HG02642 (cell line): Measurements from ENCODE around the gene DENND4B.
"Not testable (repeated sequence)": the region's sequence is repeated elsewhere in the genome, so short reads cannot be mapped to it uniquely, and the experiment has no call there.

Experiments used
- ATAC-seq: cut with Tn5 transposase; IDR thresholded peaks from one replicate; pipeline ENCODE4 v1.9.1; 2021; ENCODE audit warnings: mild to moderate bottlenecking; ENCODE audit not compliant: unreplicated experiment, poor library complexity

DENND4B gene, protein sequence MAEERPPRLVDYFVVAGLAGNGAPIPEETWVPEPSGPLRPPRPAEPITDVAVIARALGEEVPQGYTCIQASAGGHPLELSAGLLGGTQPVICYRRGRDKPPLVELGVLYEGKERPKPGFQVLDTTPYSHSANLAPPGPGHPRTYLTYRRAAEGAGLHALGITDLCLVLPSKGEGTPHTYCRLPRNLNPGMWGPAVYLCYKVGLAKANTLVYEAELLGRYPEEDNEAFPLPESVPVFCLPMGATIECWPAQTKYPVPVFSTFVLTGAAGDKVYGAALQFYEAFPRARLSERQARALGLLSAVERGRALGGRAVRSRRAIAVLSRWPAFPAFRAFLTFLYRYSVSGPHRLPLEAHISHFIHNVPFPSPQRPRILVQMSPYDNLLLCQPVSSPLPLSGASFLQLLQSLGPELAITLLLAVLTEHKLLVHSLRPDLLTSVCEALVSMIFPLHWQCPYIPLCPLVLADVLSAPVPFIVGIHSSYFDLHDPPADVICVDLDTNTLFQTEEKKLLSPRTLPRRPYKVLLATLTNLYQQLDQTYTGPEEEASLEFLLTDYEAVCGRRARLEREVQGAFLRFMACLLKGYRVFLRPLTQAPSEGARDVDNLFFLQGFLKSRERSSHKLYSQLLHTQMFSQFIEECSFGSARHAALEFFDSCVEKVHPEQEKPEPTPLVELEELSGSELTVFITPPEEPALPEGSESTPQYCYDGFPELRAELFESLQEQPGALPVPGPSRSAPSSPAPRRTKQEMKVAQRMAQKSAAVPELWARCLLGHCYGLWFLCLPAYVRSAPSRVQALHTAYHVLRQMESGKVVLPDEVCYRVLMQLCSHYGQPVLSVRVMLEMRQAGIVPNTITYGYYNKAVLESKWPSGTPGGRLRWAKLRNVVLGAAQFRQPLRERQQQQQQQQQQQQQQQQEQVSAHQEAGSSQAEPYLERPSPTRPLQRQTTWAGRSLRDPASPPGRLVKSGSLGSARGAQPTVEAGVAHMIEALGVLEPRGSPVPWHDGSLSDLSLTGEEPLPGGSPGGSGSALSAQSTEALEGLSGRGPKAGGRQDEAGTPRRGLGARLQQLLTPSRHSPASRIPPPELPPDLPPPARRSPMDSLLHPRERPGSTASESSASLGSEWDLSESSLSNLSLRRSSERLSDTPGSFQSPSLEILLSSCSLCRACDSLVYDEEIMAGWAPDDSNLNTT (N-terminal part only)

DNA sequence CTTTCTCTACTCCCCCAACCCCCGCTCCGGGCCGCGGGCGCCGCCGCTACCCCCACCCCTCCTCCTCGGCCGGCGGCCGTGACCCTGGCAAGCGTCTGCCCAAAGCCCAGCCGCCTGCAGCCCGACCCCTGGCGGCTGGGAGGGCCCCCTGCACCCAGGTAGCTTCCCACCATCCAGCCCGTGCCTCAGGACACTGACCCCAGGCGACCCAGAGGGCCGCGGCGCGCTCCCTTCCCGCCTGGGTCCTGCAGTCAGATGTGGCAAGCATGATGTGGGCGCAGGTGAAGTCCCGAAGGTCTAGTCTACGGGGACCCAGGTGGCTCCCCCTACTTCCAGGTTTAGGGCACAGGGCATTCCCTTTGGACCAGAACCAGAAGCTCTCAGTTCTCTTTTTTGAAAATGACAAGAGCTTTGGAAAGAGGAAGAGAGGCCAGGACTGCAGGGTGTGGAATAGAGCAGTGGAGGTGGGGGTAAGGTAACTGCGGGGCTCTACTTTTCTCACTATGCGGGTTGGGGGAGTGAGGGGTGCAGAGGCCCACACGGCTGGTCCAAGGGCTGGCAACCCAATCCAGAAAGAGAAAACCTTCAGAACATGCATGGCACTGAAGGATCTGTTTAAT lies at the start of gene DENND4B:
Gene DENND4B, minus strand, starts transcription at position 97 of the 620 bp plus-strand sequence. CDS start 2,344 bp downstream, outside the sequence.
- ATAC-seq, result peak; percentile 72

DNA sequence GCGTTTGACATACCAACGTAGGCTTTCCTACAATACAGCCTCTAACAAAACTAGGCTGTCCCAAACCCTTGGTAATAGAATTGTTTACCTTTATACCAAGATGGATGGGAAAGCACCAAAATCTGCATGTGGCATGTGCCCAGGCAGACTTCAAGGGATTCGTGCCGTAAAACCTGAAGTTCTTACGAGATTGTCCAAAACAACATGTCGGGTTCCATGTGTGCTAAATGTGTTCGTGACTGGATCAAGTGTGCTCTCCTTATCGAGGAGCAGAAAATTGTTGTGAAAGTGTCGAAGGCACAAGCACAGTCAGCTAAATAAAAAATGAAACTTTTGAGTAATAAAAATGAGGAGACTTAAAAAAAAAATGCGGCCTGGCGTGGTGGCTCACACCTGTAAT lies 49.1 kb upstream of the DENND4B start:
- no peak for ATAC-seq

DNA sequence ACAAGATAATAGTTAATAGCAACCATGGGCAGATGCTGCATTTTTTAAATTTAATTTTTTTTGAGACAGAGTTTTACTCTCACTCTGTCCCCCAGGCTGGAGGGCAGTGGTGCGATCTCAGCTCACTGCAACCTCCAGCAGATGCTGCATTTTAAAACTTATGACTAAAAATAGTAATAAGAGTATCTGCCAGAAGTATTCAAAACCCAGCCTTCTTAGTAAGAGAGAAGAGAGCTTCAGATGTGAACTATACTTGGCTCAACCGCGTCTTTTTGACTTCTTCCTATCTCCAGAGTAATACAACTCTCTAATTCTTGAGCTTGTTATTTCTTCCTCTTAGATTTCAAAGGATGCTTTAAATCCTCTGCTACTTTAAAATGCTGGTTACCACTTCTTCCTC lies 48.7 kb upstream of the DENND4B start:
- ATAC-seq, result no peak

DNA sequence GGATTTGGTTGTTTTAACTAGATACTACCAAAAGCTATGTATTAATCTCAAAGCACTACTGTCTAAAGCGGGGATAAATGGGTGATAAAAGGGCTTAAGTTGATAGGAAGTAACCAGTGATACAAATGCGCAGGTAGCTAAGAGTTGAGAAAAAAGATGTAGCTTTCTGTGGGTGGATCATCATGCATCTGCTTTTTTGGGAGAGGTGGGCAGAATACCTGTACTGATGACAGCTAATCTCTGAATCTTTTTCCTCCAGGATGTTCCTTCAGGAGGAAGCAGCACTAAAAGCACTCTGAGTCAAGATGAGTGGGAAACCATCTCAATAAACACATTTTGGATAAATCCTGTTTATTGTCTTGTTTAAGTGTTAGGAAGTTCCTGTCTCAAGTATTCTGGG lies 45.3 kb upstream of the DENND4B start:
- ATAC-seq, result no peak

DNA sequence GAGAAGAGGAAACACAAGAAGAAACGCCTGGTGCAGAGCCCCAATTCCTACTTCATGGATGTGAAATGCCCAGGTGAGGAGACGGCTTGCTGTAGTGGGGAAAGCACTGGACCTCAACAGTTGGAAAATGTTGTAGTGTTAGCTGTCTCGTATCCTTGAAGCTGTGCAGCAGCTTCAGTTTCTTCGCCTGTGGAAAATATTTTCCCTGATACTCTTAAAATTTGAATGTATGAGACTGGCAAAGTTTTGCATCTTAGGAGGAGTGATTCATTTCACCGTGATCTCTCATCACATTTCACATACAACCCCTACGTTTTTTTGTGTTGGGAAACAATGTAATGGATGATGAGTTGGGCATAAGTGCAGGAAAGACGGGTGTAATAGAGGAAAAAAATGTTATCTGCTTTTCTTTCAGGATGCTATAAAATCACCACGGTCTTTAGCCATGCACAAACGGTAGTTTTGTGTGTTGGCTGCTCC lies 44.7 kb upstream of the DENND4B start:
- ATAC-seq, result no peak

DNA sequence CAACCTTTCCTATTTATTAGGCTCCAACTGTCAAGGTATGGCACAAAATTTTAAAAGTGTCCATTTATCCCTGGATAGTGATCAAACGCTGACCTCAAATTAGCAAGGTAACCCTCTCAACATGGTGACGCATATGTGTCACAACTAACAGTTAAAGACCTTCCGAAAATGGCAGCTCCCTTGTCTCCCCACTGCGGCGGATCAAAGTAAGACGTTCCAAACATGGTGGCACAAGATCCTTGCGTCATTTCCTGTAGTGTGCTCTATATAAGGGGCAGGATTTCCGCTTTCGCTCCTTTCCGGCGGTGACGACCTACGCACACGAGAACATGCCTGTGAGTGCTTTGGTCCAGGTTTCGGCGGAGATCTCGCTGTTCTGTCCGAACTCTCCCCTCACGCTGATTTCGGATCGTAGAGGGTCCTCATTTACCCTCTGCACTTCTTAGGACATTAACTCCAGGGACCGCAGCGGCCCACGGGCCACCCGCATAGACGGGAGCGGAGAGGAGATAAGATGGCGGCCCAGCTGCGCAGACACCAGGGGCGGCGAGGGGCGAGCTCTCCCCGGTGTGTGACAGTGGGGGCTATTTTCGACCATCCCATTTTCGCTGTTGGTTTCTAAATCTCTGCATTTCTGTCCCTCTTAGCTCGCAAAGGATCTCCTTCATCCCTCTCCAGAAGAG lies 44.1 kb upstream of the DENND4B start, which contains the start of gene RPS27:
Gene RPS27, plus strand, starts transcription at position 295 of the 683 bp plus-strand sequence. Its CDS starts 35 bp downstream, at position 330.
- peak; percentile 80 for ATAC-seq

DNA sequence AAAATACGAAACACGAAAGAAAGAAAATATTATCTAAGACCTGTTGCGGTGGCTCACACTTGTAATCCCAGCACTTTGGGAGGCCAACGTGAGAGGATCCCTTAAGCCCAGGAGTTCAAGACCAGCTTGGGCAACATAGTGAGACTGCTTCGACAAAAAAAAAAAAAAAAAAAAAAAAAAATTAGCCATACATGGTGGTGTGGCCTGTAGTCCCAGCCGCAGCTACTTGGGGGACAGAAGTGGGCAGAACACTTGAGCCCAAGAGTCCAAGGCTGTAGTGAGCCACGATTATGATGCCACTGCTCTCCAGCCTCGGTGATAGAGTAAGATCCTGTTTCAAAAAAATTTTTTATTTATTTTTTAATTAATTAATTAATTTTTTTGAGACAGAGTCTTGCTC lies 41.1 kb upstream of the DENND4B start:
- ATAC-seq, result no peak

DNA sequence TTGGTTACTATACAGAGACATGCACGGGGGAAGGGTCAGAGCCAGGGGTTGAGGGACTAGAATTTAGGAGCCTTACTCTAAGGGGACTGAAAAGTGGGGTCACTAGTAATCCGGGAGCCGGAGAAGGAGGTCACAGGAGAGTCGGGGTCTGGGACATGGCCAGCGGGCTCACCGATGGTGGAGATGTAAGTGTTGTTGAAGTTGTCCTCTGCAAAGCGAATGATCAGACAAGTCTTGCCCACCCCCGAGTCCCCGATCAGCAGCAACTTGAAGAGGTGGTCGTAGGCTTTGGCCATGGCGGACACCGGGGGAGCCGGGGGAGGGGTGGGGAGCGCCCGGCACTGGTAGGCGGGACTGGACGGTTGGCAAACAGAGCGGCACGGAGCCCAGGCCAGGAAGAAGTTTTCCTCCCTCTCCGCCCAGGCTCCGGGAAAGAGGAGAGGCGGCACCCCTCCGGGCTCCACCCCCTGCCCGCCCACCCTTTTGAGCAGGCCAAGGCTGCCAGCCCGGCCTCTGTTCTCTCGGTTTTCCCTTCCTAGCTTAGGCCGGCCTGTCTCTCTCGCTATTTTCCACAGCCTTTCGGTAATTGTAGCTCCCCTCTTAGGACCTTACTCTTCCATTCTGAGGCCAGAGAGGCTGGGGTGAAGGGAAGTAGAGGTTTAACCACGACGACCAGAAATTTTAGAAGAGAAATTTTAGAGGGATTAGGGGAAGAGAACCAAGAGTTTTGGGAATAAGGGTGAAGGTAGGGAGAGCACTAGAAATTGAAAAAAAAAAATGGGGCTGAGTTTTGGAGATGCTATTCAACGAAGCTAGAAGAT lies 39.6 kb upstream of the DENND4B start, which contains the start of gene RAB13:
Gene RAB13, minus strand, starts transcription at position 399 of the 821 bp plus-strand sequence. Its CDS starts 103 bp downstream, at position 296.
- no peak for ATAC-seq

DNA sequence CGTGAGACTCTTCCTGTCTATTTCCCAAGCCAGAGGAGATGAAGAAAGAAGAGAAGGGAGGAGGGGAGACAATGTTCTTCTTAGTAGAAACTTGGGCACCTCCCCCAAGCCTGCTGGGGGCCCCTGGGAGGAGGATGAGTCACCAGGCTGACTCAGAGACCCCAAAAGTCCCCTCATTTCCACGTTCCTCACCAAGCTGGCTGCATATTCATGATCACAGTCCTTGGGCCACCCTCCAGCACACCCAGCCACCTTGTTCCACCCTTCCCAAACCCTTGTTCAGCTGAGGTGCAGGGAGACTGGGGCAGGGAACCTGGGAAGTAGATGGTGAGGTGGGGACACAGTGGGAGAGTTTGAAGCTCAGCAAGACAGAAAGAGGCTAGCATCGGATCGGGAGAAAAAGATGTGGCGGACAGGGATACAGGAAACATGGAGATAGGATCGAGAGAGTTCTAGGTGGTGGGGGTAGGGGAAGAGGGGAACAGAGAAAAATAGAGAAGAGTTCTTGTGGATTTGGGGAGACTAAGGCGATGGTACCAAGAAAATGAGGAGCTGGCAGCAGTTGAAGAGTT lies 38.9 kb upstream of the DENND4B start:
- no peak for ATAC-seq

DNA sequence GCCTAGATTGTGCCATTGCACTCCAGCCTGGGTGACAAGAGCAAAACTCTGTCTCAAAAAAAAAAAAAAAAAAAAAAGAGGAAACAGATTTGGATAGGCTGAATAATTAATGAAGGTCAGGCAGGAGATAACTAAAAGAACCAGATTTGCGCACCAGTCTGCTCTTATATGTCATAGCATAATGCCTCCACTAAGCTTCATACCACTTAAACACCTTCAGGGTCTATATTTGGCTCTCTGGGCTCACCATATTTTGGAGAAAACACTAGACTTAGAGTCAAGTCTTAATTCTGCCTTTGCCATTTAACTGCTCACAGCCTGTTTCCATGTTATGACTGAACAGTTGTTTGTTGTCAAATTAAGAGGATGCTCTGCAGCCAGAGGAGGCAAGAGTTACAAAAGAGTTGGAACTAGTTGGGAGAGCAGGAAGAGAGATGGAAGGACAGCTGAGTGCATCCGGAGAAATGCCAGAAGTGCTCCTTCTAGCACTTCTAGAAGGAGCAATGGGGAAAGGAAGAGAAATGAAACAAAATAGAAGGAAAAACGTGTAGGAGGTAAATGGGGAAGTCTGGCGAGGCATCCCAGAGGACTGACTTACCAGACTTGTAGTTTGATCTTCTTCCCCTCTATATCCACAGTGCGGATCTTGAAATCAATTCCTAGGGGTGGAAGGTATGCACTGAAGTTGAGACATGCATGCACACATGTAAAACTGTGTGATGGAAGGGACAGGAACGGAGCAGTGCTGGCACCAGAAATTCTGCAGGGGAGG lies 37.8 kb upstream of the DENND4B start:
- ATAC-seq, result no peak

DNA sequence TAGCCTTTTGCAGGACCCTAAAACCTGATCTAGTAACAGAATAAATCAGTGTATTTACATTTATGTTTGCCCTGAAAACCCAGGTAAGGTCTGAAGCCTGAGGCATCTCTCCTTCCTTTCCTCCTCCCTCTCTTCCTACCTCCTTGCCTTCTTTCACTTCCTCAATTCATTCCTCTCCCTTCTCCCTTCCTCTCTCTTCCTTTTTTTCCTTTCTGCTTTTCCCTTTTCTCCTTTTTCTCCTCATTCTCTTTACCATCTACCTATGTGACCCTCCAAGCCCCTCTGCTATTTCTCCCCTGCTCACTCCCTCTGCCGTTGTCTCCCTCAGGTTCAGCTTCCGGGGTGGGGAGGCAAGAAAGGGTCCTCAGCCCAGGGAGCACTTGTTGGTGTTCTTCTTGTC lies 35.2 kb upstream of the DENND4B start:
- ATAC-seq, result not testable (repeated sequence)

DNA sequence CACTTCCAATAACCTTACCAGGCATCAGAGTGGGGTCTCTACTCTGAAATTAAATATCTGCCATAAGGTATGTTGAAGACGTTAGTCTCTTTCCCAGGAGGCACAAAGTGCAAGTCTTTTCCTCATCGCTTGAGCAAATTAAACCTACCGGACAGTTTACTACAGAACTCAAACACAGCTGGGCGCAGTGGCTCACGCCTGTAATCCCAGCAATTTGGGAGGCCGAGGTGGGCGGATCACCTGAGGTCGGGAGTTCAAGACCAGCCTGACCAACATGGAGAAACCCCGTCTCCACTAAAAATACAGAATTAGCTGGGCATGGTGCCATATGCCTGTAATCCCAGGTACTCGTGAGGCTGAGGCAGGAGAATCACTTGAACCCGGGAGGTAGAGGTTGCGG lies 32.6 kb upstream of the DENND4B start:
- not testable (repeated sequence) for ATAC-seq

DNA sequence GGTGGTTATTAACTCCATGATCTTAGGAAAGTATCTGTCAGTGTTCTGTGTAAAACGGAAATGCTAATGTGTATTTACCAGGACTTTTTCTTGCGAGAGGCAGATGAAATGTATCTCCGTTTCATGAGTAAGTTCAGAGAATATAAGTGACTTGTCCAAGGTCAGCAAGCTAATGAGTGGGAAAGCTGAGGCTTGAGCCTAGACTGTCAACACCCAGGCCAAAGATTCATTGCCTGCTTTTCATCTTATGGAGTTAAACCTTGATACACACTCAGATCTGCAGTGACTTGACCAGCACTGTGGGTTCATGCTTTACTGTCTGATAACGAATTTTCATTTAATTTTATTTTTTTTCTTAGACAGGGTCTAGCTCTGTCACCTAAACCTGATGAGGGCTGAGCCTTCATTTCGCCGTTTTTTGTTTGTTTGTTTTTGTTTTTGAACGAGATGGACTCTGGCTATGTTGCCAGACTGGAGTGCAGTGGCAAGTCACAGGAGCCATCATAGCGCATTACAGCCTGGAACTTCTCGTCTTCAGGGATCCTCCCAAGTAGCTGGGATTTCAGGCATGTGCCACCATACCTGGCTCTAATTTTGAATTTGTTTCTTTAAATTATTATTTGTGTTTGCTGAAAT lies 31.9 kb upstream of the DENND4B start:
- ATAC-seq, result no peak

DNA sequence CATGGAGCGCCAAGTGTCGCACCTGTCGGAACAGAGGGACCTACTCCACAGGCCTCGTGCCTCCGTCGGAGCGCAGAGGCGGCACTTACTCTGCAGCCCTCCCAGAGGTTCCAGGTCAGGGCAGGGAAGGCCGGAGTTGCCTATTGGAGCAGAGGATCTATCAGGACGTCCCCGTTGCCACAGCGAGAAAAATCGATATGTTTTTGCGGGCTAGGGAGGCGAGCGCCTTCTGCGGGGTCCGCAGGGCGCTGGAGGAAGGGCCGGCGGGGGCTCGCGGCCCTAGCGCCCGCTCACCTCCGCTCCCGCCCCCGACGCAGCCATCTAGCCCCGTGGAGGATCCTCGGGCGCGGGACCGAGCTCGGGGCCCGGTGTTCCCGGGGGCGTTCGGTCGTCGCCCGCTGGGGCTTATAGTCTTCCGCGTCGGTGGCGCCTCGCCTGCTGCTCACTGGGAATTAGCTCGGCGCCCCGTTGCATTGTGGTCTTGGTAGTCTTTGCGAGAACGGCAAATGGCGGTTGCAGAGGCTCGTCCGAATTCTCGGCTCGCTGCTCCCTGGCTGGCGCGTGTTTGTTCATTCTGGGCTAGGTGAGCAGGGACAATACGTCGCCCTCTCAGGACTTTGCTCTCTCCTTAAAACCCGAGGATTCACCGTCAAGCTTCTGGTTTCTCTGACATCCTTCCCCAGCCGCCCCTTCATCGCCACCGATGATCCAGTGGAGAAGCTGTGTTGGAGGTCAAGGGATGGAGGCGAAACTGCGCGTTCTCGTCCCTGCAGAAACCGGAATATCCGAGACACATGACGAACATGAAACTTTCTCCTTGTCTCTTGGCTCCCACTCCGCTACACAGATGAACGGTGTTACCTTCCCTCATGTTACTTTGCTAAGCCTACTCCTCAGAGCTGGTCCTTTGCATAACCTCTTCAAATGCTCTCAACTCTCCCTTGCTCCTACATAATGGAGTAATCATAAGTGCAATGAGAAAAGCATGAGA lies 31.0 kb upstream of the DENND4B start, which contains the start of gene JTB:
Gene JTB, minus strand, starts transcription at position 425 of the 991 bp plus-strand sequence. Its CDS starts 422 bp downstream, at position 3.
- peak; percentile 88 for ATAC-seq

DNA sequence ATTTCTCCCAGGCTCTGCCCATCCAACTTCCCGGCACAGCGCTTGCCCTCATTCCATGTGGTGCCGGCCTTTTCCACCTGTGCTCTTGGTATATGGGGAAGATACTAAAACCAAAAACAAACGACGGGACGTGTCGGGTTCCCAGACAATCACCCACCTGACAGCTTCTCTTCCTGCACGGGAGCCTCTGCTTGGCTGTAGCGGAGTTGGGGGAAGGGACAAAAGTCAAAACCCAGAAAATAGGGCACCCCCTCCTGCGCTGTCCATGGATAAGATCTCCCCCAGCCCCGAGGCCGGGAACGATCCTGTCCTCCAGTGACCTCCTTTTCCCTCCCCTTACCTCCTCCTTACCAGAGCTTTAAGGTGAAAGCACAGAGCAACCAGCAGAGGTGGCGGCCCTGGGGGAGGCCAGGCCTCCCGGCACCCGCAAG lies 30.3 kb upstream of the DENND4B start:
- ATAC-seq, result no peak
